GM12865 (cell line): ENCODE data around the gene NTRK2.
A peak's percentile ranks its signal among the peaks of the same experiment; 100 is the strongest.

ENCODE experiments used
- DNase-seq: peaks from one replicate; pipeline ENCODE4 v3.0.0; 2010; ENCODE audit warnings: low read depth
- H3K4me3 ChIP-seq: 2 replicates; pipeline ENCODE4 v1.5.1; 2011; ENCODE audit warnings: mild to moderate bottlenecking, low read depth, low read length, control low read depth
- CTCF ChIP-seq: IDR thresholded peaks from 2 replicates; pipeline ENCODE4 v1.5.1; 2011; ENCODE audit warnings: low read length, control low read depth, low read depth, inconsistent platforms; ENCODE audit not compliant: insufficient read depth; ENCODE audit errors: missing control alignments

The NTRK2 gene

GRCh38 chr9:84697509-84698114 is 28.1 kb downstream of the NTRK2 start:
- peak; percentile 87 for TF ChIP-seq CTCF
- DNase-seq = peak; percentile 72
- no peak overlapping the region for H3K4me3 ChIP-seq

GRCh38 chr9:84698323-84698722 is 28.8 kb downstream of the NTRK2 start:
- no peak for TF ChIP-seq CTCF
- no peak overlapping the region for H3K4me3 ChIP-seq
- DNase-seq = no peak

GRCh38 chr9:84699984-84700383 is 30.5 kb downstream of the NTRK2 start:
- DNase-seq = no peak
- TF ChIP-seq CTCF = no peak

GRCh38 chr9:84701801-84702200 is 32.3 kb downstream of the NTRK2 start:
- H3K4me3 ChIP-seq = no peak overlapping the region
- TF ChIP-seq CTCF = no peak
- DNase-seq = peak; percentile 68

More at GRCh38 chr9:84699984-84700383, 30.5 kb downstream of the NTRK2 start:
- H3K4me3 ChIP-seq = no peak overlapping the region

GRCh38 chr9:84702471-84702870 is 32.9 kb downstream of the NTRK2 start:
- H3K4me3 ChIP-seq = no peak overlapping the region
- TF ChIP-seq CTCF = no peak
- DNase-seq = no peak

GRCh38 chr9:84703793-84704192 is 34.3 kb downstream of the NTRK2 start:
- TF ChIP-seq CTCF = no peak
- DNase-seq = no peak
- no peak overlapping the region for H3K4me3 ChIP-seq

- DNase-seq = no peak
- TF ChIP-seq CTCF = no peak
- no peak overlapping the region for H3K4me3 ChIP-seq
Observed at GRCh38 chr9:84705128-84705527, 35.6 kb downstream of the NTRK2 start.
